Astrocyte (in vitro differentiated cells and primary cell): ENCODE data around the gene DUSP16. TPM values are rescaled to one million over a fixed set of nuclear protein-coding genes. Genes with fewer than 3 reads are reported as not detected.

ENCODE experiments used
- DNase-seq: peaks from one replicate; pipeline ENCODE4 v3.0.0-alpha.2; 2010; ENCODE audit warnings: low read depth
- FAIRE-seq: peaks from 2 replicates; lab custom pipeline; 2011; peaks lifted over from hg19 to GRCh38; lab: Jason Lieb, UNC
- H2AFZ ChIP-seq: 2 replicates; pipeline ENCODE4 v1.6.0; 2012; ENCODE audit warnings: low read depth, low read length, inconsistent platforms
- H3K27ac ChIP-seq: 2 replicates; pipeline ENCODE4 v1.5.1; 2011; ENCODE audit warnings: low read depth, low read length, inconsistent platforms
- H3K27me3 ChIP-seq: 2 replicates; pipeline ENCODE4 v1.6.0; 2011; ENCODE audit warnings: low read length, inconsistent platforms; ENCODE audit not compliant: insufficient read depth
- H3K36me3 ChIP-seq: 2 replicates; pipeline ENCODE4 v1.5.1; 2011; ENCODE audit warnings: low read length, inconsistent platforms; ENCODE audit not compliant: insufficient read depth
- H3K4me1 ChIP-seq: 2 replicates; pipeline ENCODE4 v1.5.1; 2011; ENCODE audit warnings: low read length, inconsistent platforms; ENCODE audit not compliant: insufficient read depth
- H3K4me2 ChIP-seq: 2 replicates; pipeline ENCODE4 v1.6.0; 2012; ENCODE audit warnings: low read length, inconsistent platforms
- H3K4me3 ChIP-seq: 2 replicates; pipeline ENCODE4 v1.5.1; 2011; ENCODE audit warnings: low read depth, mild to moderate bottlenecking, low read length, inconsistent platforms; ENCODE audit not compliant: insufficient read depth
- H3K79me2 ChIP-seq: 2 replicates; pipeline ENCODE4 v1.6.0; 2012; ENCODE audit warnings: mild to moderate bottlenecking, low read length, inconsistent platforms; ENCODE audit not compliant: insufficient read depth
- H3K9ac ChIP-seq: 2 replicates; pipeline ENCODE4 v1.6.0; 2012; ENCODE audit warnings: mild to moderate bottlenecking, low read length, inconsistent platforms
- H3K9me3 ChIP-seq: 2 replicates; pipeline ENCODE4 v1.5.1; 2012; ENCODE audit warnings: low read depth, mild to moderate bottlenecking, low read length, inconsistent platforms; ENCODE audit not compliant: insufficient read depth
- H4K20me1 ChIP-seq: 2 replicates; pipeline ENCODE4 v1.6.0; 2012; ENCODE audit warnings: low read length, inconsistent platforms; ENCODE audit not compliant: insufficient read depth
- H3K27ac Mint-ChIP-seq: one replicate; pipeline ENCODE4 v1.8.0; 2021; ENCODE audit warnings: mild to moderate bottlenecking, mixed read lengths; ENCODE audit not compliant: unreplicated experiment
- H3K27me3 Mint-ChIP-seq: one replicate; pipeline ENCODE4 v1.8.0; 2021; ENCODE audit warnings: low read depth, mixed read lengths; ENCODE audit not compliant: unreplicated experiment
- H3K36me3 Mint-ChIP-seq: one replicate; pipeline ENCODE4 v1.8.0; 2021; ENCODE audit warnings: low read depth, mixed read lengths; ENCODE audit not compliant: unreplicated experiment
- H3K4me1 Mint-ChIP-seq: one replicate; pipeline ENCODE4 v1.8.0; 2021; ENCODE audit warnings: low read depth, mixed read lengths; ENCODE audit not compliant: unreplicated experiment
- H3K4me3 Mint-ChIP-seq: one replicate; pipeline ENCODE4 v1.8.0; 2021; ENCODE audit warnings: mild to moderate bottlenecking, moderate library complexity, mixed read lengths; ENCODE audit not compliant: unreplicated experiment
- H3K9me3 Mint-ChIP-seq: one replicate; pipeline ENCODE4 v1.8.0; 2021; ENCODE audit warnings: mild to moderate bottlenecking, mixed read lengths; ENCODE audit not compliant: unreplicated experiment
- EZH2 ChIP-seq: IDR thresholded peaks from 2 replicates; pipeline ENCODE4 v1.6.1; 2012; ENCODE audit warnings: mild to moderate bottlenecking, low read length, inconsistent platforms; ENCODE audit not compliant: insufficient read depth
- total RNA-seq: library from RNA; stranded (reverse); gene quantifications from 2 replicates; pipeline ENCODE4 v1.2.1, GENCODE V29; 2021
- TF ChIP-seq, protein P1 (sequence below): IDR thresholded peaks from 2 replicates; pipeline ENCODE4 v1.5.1; 2011; ENCODE audit warnings: low read depth, mild to moderate bottlenecking, inconsistent platforms, low read length, moderate library complexity; ENCODE audit not compliant: insufficient read depth

DUSP16 gene
- total RNA-seq, 1 donor from 2014 or later = 24.2 TPM

DNA sequence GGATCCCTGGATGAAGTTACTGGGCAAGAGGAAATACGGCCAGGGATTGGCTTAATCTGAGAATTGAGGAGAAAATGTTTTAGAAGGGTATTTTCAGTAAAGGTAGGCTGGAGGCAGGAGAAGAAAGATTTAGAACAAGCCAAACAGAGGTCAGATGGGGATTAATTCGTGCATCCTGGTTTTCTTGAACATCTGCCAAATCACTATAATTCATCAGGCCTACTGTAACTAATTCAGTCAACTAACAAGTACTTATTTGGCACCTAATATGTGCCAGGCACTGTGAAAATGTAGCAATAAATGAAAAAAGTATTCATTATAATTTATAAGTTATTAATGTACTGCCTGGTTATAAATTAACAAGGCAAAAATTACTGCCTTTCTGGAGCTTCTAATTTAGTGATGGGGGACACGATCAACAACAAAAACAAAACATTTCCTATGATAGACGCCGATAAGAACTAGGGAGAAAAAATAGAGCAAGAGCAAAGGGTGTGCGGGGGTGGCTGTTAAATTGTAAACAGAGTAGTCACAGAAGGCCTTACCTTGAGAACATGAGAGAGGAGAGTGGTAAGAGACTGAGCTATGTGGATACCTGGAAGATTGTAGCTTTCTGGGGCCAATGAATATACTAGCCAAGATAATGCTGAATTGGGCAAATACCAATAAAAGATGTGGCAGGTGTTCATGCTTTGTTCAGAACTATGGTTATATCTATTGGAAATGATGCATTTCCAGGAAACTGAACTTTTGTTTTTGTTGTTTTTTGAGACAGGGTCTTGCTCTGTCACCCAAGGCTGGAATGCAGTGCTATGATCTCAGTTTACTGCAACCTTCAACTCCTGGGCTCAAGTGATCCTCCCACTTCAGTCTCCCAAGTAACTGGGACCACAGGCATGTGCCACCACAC, 34.0 kb downstream of the DUSP16 start:
- H3K79me2 ChIP-seq = peaks cover 17% of the 10 kb centered on the region

DNA sequence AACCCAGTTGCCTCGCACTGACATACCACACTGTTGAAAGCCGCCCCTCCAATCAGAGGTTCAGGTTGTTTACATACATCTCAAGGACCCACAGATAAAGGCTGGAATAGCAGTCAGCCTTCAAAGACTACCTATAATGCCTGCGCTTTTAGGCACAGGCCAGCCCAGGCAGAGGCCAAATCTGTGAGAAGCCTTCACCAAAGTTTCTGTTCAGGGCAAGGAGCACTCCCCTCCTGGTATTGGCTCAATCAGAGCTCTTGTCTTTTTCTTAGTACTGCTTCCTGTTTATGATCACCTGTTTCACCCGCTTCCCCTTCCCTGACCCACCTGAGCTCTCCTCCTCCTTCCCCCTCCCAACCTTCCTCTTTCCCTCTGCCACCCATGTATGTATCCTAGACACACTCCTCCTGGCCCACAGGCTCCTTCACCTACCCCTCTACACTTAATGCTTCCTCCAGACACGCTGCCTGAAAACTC, 34.8 kb downstream of the DUSP16 start:
- H3K4me3 ChIP-seq = no peak overlapping the region
- no peaks in the 10 kb centered on the region for H3K27me3 ChIP-seq
- Mint-ChIP-seq H3K4me3 (no peak overlapping the region), H3K27me3 (no peaks in the 10 kb centered on the region), H3K36me3 (peaks cover 2% of the 10 kb centered on the region), H3K4me1 (no peaks in the 10 kb centered on the region), H3K27ac (no peak overlapping the region), H3K9me3 (no peaks in the 10 kb centered on the region)
- H3K9ac ChIP-seq = no peak overlapping the region
- no peaks in the 10 kb centered on the region for H3K36me3 ChIP-seq
- H4K20me1 ChIP-seq = peaks cover 20% of the 10 kb centered on the region
- H3K4me1 ChIP-seq = no peaks in the 10 kb centered on the region
- H3K4me2 ChIP-seq = no peak overlapping the region
- no peaks in the 10 kb centered on the region for H3K9me3 ChIP-seq
- DNase-seq (no peak), FAIRE-seq (no peak)
- H3K79me2 ChIP-seq = peaks cover 20% of the 10 kb centered on the region
- H3K27ac ChIP-seq = no peak overlapping the region
- TF ChIP-seq, protein P1, sequence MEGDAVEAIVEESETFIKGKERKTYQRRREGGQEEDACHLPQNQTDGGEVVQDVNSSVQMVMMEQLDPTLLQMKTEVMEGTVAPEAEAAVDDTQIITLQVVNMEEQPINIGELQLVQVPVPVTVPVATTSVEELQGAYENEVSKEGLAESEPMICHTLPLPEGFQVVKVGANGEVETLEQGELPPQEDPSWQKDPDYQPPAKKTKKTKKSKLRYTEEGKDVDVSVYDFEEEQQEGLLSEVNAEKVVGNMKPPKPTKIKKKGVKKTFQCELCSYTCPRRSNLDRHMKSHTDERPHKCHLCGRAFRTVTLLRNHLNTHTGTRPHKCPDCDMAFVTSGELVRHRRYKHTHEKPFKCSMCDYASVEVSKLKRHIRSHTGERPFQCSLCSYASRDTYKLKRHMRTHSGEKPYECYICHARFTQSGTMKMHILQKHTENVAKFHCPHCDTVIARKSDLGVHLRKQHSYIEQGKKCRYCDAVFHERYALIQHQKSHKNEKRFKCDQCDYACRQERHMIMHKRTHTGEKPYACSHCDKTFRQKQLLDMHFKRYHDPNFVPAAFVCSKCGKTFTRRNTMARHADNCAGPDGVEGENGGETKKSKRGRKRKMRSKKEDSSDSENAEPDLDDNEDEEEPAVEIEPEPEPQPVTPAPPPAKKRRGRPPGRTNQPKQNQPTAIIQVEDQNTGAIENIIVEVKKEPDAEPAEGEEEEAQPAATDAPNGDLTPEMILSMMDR = no peak
- no peak for TF ChIP-seq EZH2
- H2AFZ ChIP-seq = no peak overlapping the region

More for the DNA sequence above, 34.0 kb downstream of the DUSP16 start:
- Histone ChIP-seq H2AFZ (no peak overlapping the region), H3K9ac (no peak overlapping the region), H3K4me3 (no peak overlapping the region), H3K27me3 (no peaks in the 10 kb centered on the region), H3K4me2 (no peak overlapping the region), H3K4me1 (no peaks in the 10 kb centered on the region), H4K20me1 (peaks cover 23% of the 10 kb centered on the region), H3K36me3 (no peaks in the 10 kb centered on the region), H3K27ac (no peak overlapping the region), H3K9me3 (no peaks in the 10 kb centered on the region)
- H3K27ac Mint-ChIP-seq = no peak overlapping the region
- DNase-seq = no peak
- H3K4me3 Mint-ChIP-seq = no peak overlapping the region
- H3K27me3 Mint-ChIP-seq = no peaks in the 10 kb centered on the region
- H3K36me3 Mint-ChIP-seq = peaks cover 2% of the 10 kb centered on the region
- no peak for FAIRE-seq
- H3K9me3 Mint-ChIP-seq = no peaks in the 10 kb centered on the region
- TF ChIP-seq, protein P1 = no peak
- TF ChIP-seq EZH2 = no peak
- H3K4me1 Mint-ChIP-seq = peaks cover 5% of the 10 kb centered on the region

DNA sequence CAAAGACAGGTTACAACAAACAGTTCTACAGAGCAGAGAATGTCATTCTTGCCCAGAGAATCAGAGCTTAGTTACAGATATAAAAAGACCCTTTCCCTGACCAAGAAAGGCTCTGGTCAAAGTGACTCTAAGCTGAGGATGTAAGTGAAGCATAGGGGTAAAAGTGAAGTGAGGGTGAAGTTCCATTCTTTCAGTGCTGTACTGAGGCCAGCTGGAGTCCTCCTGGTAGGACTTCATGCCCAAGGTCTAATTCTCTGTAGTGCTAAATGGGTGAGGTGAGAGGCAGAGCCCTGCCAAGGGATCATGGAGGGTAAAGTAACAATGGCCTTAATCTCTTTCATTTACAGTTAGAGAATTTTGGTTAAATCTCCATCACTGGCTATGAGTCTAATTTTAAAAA, 38.5 kb downstream of the DUSP16 start:
- no peaks in the 10 kb centered on the region for H3K9me3 Mint-ChIP-seq
- Histone ChIP-seq H3K4me2 (no peak overlapping the region), H3K27ac (no peak overlapping the region), H3K79me2 (peaks cover 14% of the 10 kb centered on the region), H3K4me1 (peaks cover 7% of the 10 kb centered on the region), H3K4me3 (no peak overlapping the region), H2AFZ (no peak overlapping the region), H3K36me3 (peaks cover 6% of the 10 kb centered on the region), H4K20me1 (peaks cover 27% of the 10 kb centered on the region), H3K9ac (no peak overlapping the region), H3K9me3 (no peaks in the 10 kb centered on the region), H3K27me3 (no peaks in the 10 kb centered on the region)
- peaks cover 5% of the 10 kb centered on the region for H3K36me3 Mint-ChIP-seq
- no peak overlapping the region for H3K4me3 Mint-ChIP-seq
- FAIRE-seq (no peak), DNase-seq (no peak)
- TF ChIP-seq, protein P1 = no peak
- no peak for TF ChIP-seq EZH2
- no peaks in the 10 kb centered on the region for H3K27me3 Mint-ChIP-seq
- H3K27ac Mint-ChIP-seq = no peak overlapping the region
- peaks cover 16% of the 10 kb centered on the region for H3K4me1 Mint-ChIP-seq
